HepG2 (cell line): ENCODE data around the gene LDLR. TPM values are rescaled to one million over a fixed set of nuclear protein-coding genes. Genes with fewer than 3 reads are reported as not detected.

Experiments used
- ATF1 ChIP-seq: IDR thresholded peaks from 2 replicates; pipeline ENCODE4 v1.6.1; 2016; ENCODE audit warnings: mild to moderate bottlenecking, control low read depth
- FOXK1 ChIP-seq: sonication (generic); formaldehyde crosslinking; IDR thresholded peaks from 2 replicates; pipeline ENCODE4 v1.4.0; 2020; ENCODE audit warnings: low read depth, missing genetic modification reagents, borderline replicate concordance
- MTF2 ChIP-seq: sonication (generic); formaldehyde crosslinking; IDR thresholded peaks from 2 replicates; pipeline ENCODE4 v1.5.0; 2020; ENCODE audit warnings: missing genetic modification reagents, borderline replicate concordance
- PHF20 ChIP-seq: sonication (generic); formaldehyde crosslinking; IDR thresholded peaks from 2 replicates; pipeline ENCODE4 v1.5.0; 2020; ENCODE audit warnings: mild to moderate bottlenecking, missing genetic modification reagents
- SNAPC2 ChIP-seq: sonication (generic); formaldehyde crosslinking; IDR thresholded peaks from 2 replicates; pipeline ENCODE4 v1.8.1; 2022; ENCODE audit warnings: mild to moderate bottlenecking, missing genetic modification reagents
- SP1 ChIP-seq, 2 experiments: fragments of 450-650 bp in 1 of 2; sonication (generic) in 1 of 2; formaldehyde crosslinking in 1 of 2; IDR thresholded peaks; 2 replicates each; pipeline versions ENCODE4 v1.4.0 to v1.6.1; 2016 to 2020; ENCODE audit warnings: missing genetic modification reagents in 1 of 2
- USF2 ChIP-seq, 2 experiments: sonication (generic) in 1 of 2; formaldehyde crosslinking in 1 of 2; IDR thresholded peaks; 2 replicates each; pipeline versions ENCODE4 v1.5.1 to v1.6.1; 2011 to 2020; ENCODE audit warnings: borderline replicate concordance in 1 of 2, low read depth in 1 of 2, low read length in 1 of 2, mild to moderate bottlenecking in 1 of 2, missing genetic modification reagents in 1 of 2, moderate library complexity in 1 of 2
- ZBTB20 ChIP-seq: sonication (generic); formaldehyde crosslinking; IDR thresholded peaks from 2 replicates; pipeline ENCODE4 v1.8.1; 2023; ENCODE audit warnings: missing genetic modification reagents, low read depth, mild to moderate bottlenecking, borderline replicate concordance
- ZNF121 ChIP-seq: sonication (generic); formaldehyde crosslinking; IDR thresholded peaks from 2 replicates; pipeline ENCODE4 v1.5.0; 2020; ENCODE audit warnings: mild to moderate bottlenecking, missing genetic modification reagents
- ZNF276 ChIP-seq: sonication (generic); formaldehyde crosslinking; IDR thresholded peaks from 2 replicates; pipeline ENCODE4 v1.4.0; 2020; ENCODE audit warnings: mild to moderate bottlenecking, low read depth, missing genetic modification reagents
- ZNF33A ChIP-seq: sonication (generic); formaldehyde crosslinking; IDR thresholded peaks from 2 replicates; pipeline ENCODE4 v1.5.1; 2020; ENCODE audit warnings: missing genetic modification reagents, mild to moderate bottlenecking, moderate library complexity, borderline replicate concordance
- ZNF362 ChIP-seq: sonication (generic); formaldehyde crosslinking; IDR thresholded peaks from 2 replicates; pipeline ENCODE4 v1.4.0; 2020; ENCODE audit warnings: missing genetic modification reagents, mild to moderate bottlenecking, borderline replicate concordance
- ZNF7 ChIP-seq: IDR thresholded peaks from 2 replicates; pipeline ENCODE4 v1.6.1; 2016; ENCODE audit warnings: missing biosample characterization, missing genetic modification reagents
- ZNF780A ChIP-seq: sonication (generic); formaldehyde crosslinking; IDR thresholded peaks from 2 replicates; pipeline ENCODE4 v1.8.0; 2022; ENCODE audit warnings: mild to moderate bottlenecking, missing genetic modification reagents, moderate library complexity
- ZNF788 ChIP-seq: sonication (generic); formaldehyde crosslinking; IDR thresholded peaks from 2 replicates; pipeline ENCODE4 v1.5.0; 2020; ENCODE audit warnings: mild to moderate bottlenecking, missing genetic modification reagents, borderline replicate concordance
- polyA plus RNA-seq, 8 experiments: library from polyadenylated mRNA; depleted of rRNA in 3 of 8; stranded (reverse) in 7 of 8; unstranded in 1 of 8; fragments of >200 nt; fragmentation: Illumina TruSeq in 4 of 8; extraction: Trizol in 4 of 8; gene quantifications; 2 replicates each; pipeline versions ENCODE4 v1.2.1 to v1.2.3, GENCODE V29; 2011 to 2016; ENCODE audit warnings: low read depth in 4 of 8, missing spikeins in 1 of 8, mixed read lengths in 1 of 8; ENCODE audit not compliant: insufficient read depth in 1 of 8
- total RNA-seq, 5 experiments: library from RNA; depleted of rRNA; stranded (reverse); fragments of >200 nt; fragmentation: Illumina TruSeq; extraction: Trizol; gene quantifications; 2 replicates each; pipeline ENCODE4 v1.2.3, GENCODE V29; 2016; ENCODE audit warnings: low read depth in 1 of 5
- TF ChIP-seq, protein P1 (sequence below): sonication (generic); formaldehyde crosslinking; IDR thresholded peaks from 2 replicates; pipeline ENCODE4 v1.4.0; 2020; ENCODE audit warnings: missing genetic modification reagents
- TF ChIP-seq, protein P2 (sequence below): sonication (generic); formaldehyde crosslinking; IDR thresholded peaks from 2 replicates; pipeline ENCODE4 v1.5.1; 2020; ENCODE audit warnings: missing genetic modification reagents, mild to moderate bottlenecking, borderline replicate concordance
- TF ChIP-seq, protein P3 (sequence below): sonication (generic); formaldehyde crosslinking; IDR thresholded peaks from 2 replicates; pipeline ENCODE4 v1.8.1; 2022; ENCODE audit warnings: mild to moderate bottlenecking, missing genetic modification reagents

The LDLR gene
- total and polyA plus RNA-seq, 2 of the 13 experiments (the other 11 are each of a cell fraction or from before 2014, with no cell fraction given): 51.6 to 92.5 TPM

DNA sequence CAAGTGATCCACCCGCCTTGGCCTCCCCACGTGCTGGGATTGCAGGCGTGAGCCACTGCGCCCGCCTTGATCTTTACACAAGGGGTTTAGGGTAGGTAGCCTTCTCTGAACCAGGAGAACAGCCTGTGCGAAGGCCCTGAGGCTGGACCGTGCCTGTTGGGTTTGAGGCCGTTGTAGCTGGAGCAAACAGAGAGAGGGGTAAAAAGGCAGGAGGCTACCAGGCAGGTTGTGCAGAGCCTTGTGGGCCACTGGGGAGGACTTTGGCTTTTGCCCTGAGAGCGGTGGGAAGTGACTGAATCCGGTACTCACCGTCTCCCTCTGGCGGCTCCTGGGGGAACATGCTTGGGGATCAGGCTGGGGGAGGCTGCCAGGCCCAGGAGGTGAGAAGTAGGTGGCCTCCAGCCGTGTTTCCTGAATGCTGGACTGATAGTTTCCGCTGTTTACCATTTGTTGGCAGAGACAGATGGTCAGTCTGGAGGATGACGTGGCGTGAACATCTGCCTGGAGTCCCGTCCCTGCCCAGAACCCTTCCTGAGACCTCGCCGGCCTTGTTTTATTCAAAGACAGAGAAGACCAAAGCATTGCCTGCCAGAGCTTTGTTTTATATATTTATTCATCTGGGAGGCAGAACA lies 41.7 kb downstream of the LDLR start (continued):
- TF ChIP-seq ZNF780A (CRISPR knock-in tag) (peak; percentile 96), MTF2 (CRISPR knock-in tag) (no peak), ATF1 (CRISPR knock-in tag) (no peak), ZNF121 (CRISPR knock-in tag) (0 out of 2 replicates have a peak, but pooled peaks have one; percentile 32), ZNF33A (CRISPR knock-in tag) (no peak), FOXK1 (peak; percentile 18; the same call in 1 of the 2 replicates), ZNF362 (CRISPR knock-in tag) (0 out of 2 replicates have a peak, but pooled peaks have one; percentile 14), USF2 (IDR thresholded peaks at IDR 0.05; ENCODE audit: low read depth, low read length) (no peak), USF2 (CRISPR knock-in tag; IDR thresholded peaks at IDR 0.05; ENCODE audit: borderline replicate concordance) (no peak), ZBTB20 (0 out of 2 replicates have a peak, but pooled peaks have one; percentile 49), PHF20 (no peak), SNAPC2 (no peak), SP1 (IDR thresholded peaks at IDR 0.05) (no peak), SP1 (CRISPR knock-in tag; IDR thresholded peaks at IDR 0.05) (no peak), ZNF276 (CRISPR knock-in tag) (no peak), ZNF7 (CRISPR knock-in tag) (no peak), ZNF788 (CRISPR knock-in tag) (peak; percentile 57; the same call in 1 of the 2 replicates)
- TF ChIP-seq, protein P1, sequence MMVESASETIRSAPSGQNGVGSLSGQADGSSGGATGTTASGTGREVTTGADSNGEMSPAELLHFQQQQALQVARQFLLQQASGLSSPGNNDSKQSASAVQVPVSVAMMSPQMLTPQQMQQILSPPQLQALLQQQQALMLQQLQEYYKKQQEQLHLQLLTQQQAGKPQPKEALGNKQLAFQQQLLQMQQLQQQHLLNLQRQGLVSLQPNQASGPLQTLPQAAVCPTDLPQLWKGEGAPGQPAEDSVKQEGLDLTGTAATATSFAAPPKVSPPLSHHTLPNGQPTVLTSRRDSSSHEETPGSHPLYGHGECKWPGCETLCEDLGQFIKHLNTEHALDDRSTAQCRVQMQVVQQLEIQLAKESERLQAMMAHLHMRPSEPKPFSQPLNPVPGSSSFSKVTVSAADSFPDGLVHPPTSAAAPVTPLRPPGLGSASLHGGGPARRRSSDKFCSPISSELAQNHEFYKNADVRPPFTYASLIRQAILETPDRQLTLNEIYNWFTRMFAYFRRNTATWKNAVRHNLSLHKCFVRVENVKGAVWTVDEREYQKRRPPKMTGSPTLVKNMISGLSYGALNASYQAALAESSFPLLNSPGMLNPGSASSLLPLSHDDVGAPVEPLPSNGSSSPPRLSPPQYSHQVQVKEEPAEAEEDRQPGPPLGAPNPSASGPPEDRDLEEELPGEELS (CRISPR knock-in tag): no peak; the same call in 1 of the 2 replicates
- TF ChIP-seq, protein P2, sequence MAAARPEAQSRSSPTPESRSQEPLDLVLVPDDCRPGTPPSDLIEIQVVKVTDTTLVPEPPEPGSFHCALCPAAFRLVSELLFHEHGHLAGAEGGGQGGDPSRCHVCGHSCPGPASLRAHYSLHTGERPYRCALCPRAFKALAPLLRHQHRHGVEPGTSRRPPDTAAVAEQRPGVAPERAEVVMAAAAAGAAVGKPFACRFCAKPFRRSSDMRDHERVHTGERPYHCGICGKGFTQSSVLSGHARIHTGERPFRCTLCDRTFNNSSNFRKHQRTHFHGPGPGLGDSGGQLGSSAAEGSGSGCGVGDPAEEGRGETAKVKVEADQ: 0 out of 2 replicates have a peak, but pooled peaks have one; percentile 23
- TF ChIP-seq, protein P3, sequence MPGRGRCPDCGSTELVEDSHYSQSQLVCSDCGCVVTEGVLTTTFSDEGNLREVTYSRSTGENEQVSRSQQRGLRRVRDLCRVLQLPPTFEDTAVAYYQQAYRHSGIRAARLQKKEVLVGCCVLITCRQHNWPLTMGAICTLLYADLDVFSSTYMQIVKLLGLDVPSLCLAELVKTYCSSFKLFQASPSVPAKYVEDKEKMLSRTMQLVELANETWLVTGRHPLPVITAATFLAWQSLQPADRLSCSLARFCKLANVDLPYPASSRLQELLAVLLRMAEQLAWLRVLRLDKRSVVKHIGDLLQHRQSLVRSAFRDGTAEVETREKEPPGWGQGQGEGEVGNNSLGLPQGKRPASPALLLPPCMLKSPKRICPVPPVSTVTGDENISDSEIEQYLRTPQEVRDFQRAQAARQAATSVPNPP: no peak
